CD14-positive monocyte (primary cell): ENCODE measurements around the gene HAP1. TPM values are rescaled to one million over a fixed set of nuclear protein-coding genes. Genes with fewer than 3 reads are reported as not detected.
A peak's percentile ranks its signal among the peaks of the same experiment; 100 is the strongest.

Experiments used
- DNase-seq, 3 donors: peaks; one replicate each; pipeline ENCODE4 v3.0.0-alpha.2; 2011 to 2022
- H2AFZ ChIP-seq: 2 replicates; pipeline ENCODE4 v1.6.0; 2012; ENCODE audit warnings: mild to moderate bottlenecking, low read depth, low read length, inconsistent platforms; ENCODE audit not compliant: insufficient read depth, poor library complexity, severe bottlenecking
- H3K27ac ChIP-seq, 2 donors: 1 replicate in 1 of 2; 2 replicates in 1 of 2; pipeline ENCODE4 v1.5.1; 2012 to 2013; ENCODE audit warnings: low read length in 2 of 2, control low read depth in 1 of 2, inconsistent platforms in 1 of 2, low read depth in 1 of 2, mild to moderate bottlenecking in 1 of 2
- H3K27me3 ChIP-seq, 2 donors: one replicate each; pipeline versions ENCODE4 v1.6.0 to v1.6.1; 2011 to 2013; ENCODE audit warnings: low read length in 2 of 2; ENCODE audit not compliant: control insufficient read depth in 2 of 2, insufficient read depth in 2 of 2
- H3K36me3 ChIP-seq, 2 donors: replicated peaks in 1 of 2; 1 replicate in 1 of 2; 2 replicates in 1 of 2; pipeline versions ENCODE4 v1.5.1 to v1.6.1; 2012 to 2013; ENCODE audit warnings: low read length in 2 of 2, control low read depth in 1 of 2, inconsistent platforms in 1 of 2, mild to moderate bottlenecking in 1 of 2; ENCODE audit not compliant: insufficient read depth in 2 of 2, control insufficient read depth in 1 of 2
- H3K4me1 ChIP-seq, 2 donors: 1 replicate in 1 of 2; 2 replicates in 1 of 2; pipeline versions ENCODE4 v1.5.1 to v1.6.1; 2012 to 2013; ENCODE audit warnings: low read length in 2 of 2, control low read depth in 1 of 2, inconsistent platforms in 1 of 2, mild to moderate bottlenecking in 1 of 2, moderate library complexity in 1 of 2; ENCODE audit not compliant: insufficient read depth in 2 of 2, control insufficient read depth in 1 of 2
- H3K4me2 ChIP-seq: replicated peaks from 2 replicates; pipeline ENCODE3; 2012; ENCODE audit warnings: low read length, moderate library complexity, mild to moderate bottlenecking; ENCODE audit not compliant: poor library complexity, severe bottlenecking; ENCODE audit errors: extremely low read depth
- H3K4me3 ChIP-seq, 3 experiments: fragments of 200-600 bp in 1 of 3; sonication (generic) in 1 of 3; replicated peaks in 1 of 3; 1 replicate in 2 of 3; 2 replicates in 1 of 3; pipeline ENCODE4 v1.5.1; 2011 to 2013; ENCODE audit warnings: low read length in 3 of 3, mild to moderate bottlenecking in 3 of 3, control low read depth in 2 of 3, low read depth in 2 of 3, inconsistent platforms in 1 of 3, moderate library complexity in 1 of 3
- H3K79me2 ChIP-seq: 2 replicates; pipeline ENCODE4 v1.6.0; 2012; ENCODE audit warnings: mild to moderate bottlenecking, control low read depth, inconsistent platforms, low read length, moderate library complexity; ENCODE audit not compliant: insufficient read depth
- H3K9ac ChIP-seq: 2 replicates; pipeline ENCODE4 v1.6.0; 2017; ENCODE audit warnings: low read length, mild to moderate bottlenecking; ENCODE audit not compliant: insufficient read depth, poor library complexity, severe bottlenecking
- H3K9me3 ChIP-seq, 2 donors: replicated peaks in 1 of 2; 1 replicate in 1 of 2; 2 replicates in 1 of 2; pipeline versions ENCODE4 v1.5.1 to v1.6.1; 2012 to 2013; ENCODE audit warnings: low read length in 2 of 2, control low read depth in 1 of 2; ENCODE audit not compliant: control insufficient read depth in 1 of 2, insufficient read depth in 1 of 2
- H4K20me1 ChIP-seq: 2 replicates; pipeline ENCODE4 v1.6.0; 2012; ENCODE audit warnings: mild to moderate bottlenecking, low read length, control low read depth, moderate library complexity; ENCODE audit not compliant: insufficient read depth
- H3K27ac Mint-ChIP-seq, 7 donors: one replicate each; pipeline ENCODE4 v1.8.0; 2020; ENCODE audit warnings: mild to moderate bottlenecking in 7 of 7, mixed read lengths in 7 of 7, moderate library complexity in 6 of 7, inconsistent platforms in 2 of 7
- H3K27me3 Mint-ChIP-seq, 3 donors: one replicate each; pipeline ENCODE4 v1.8.0; 2021 to 2022; ENCODE audit warnings: low read depth in 3 of 3, mild to moderate bottlenecking in 3 of 3, mixed read lengths in 3 of 3, moderate library complexity in 3 of 3, inconsistent platforms in 1 of 3
- H3K36me3 Mint-ChIP-seq, 2 donors: one replicate each; pipeline ENCODE4 v1.8.0; 2020; ENCODE audit warnings: mixed read lengths in 2 of 2, inconsistent platforms in 1 of 2, mild to moderate bottlenecking in 1 of 2
- H3K4me1 Mint-ChIP-seq: one replicate; pipeline ENCODE4 v1.8.0; 2020; ENCODE audit warnings: mild to moderate bottlenecking, mixed read lengths
- H3K4me3 Mint-ChIP-seq, 2 donors: one replicate each; pipeline ENCODE4 v1.8.0; 2020; ENCODE audit warnings: mild to moderate bottlenecking in 2 of 2, mixed read lengths in 2 of 2, moderate library complexity in 1 of 2
- H3K9me3 Mint-ChIP-seq, 7 donors: one replicate each; pipeline ENCODE4 v1.8.0; 2020 to 2022; ENCODE audit warnings: mixed read lengths in 7 of 7, mild to moderate bottlenecking in 6 of 7, moderate library complexity in 6 of 7, inconsistent platforms in 2 of 7
- CTCF ChIP-seq: fragments of 200-600 bp; IDR thresholded peaks from one replicate; pipeline ENCODE4 v1.8.0; 2022; ENCODE audit warnings: antibody characterized with exemption, mild to moderate bottlenecking
- WGBS: methylation state at CpG from one replicate; pipeline ENCODE4 v1.1.5; 2013; ENCODE audit warnings: missing lambda C conversion rate; ENCODE audit not compliant: insufficient coverage; 5-methylcytosine and 5-hydroxymethylcytosine counted together
- intact Hi-C, 2 donors: fragments of 100-400 bp; cut with micrococcal nuclease; formaldehyde crosslinking; loops; one replicate each; pipeline versions ENCODE4 v1.15.0 to v1.15.1; 2023
- polyA plus RNA-seq, 3 donors: library from polyadenylated mRNA; depleted of rRNA in 1 of 3; unstranded in 2 of 3; stranded (reverse) in 1 of 3; fragments of 300-500 nt in 2 of 3; fragments of >200 nt in 1 of 3; fragmentation: Illumina TruSeq in 2 of 3; gene quantifications; 1 replicate in 2 of 3; 2 replicates in 1 of 3; pipeline ENCODE4 v1.2.3, GENCODE V29; 2012 to 2021

The HAP1 gene
- polyA plus RNA-seq, 3 donors, result not detected

- peaks cover 0 to 12% (median 2%) of the 10 kb centered on the region in 7 donors for H3K9me3 Mint-ChIP-seq
- no peak overlapping the region for H2AFZ ChIP-seq
- peak overlapping the region; percentile 27 for H3K4me2 ChIP-seq
- H3K27me3 ChIP-seq, result peaks cover 27 to 64% of the 10 kb centered on the region in 2 donors
- H3K27me3 Mint-ChIP-seq, result peaks cover 61 to 79% (median 74%) of the 10 kb centered on the region in 3 donors
- WGBS, result 6% methylated on average over 23 of the region's 23 CpGs
- H4K20me1 ChIP-seq, result no peaks in the 10 kb centered on the region
- H3K4me3 ChIP-seq, result no peak overlapping the region
- H3K9ac ChIP-seq, result no peak overlapping the region
- H3K27ac ChIP-seq, result no peak overlapping the region
- peak overlapping the region in 1 of 2 donors; percentile 77 for H3K4me3 Mint-ChIP-seq
- no peaks in the 10 kb centered on the region for H3K79me2 ChIP-seq
- peaks cover 0 to 5% of the 10 kb centered on the region in 2 donors for H3K36me3 Mint-ChIP-seq
- no peaks in the 10 kb centered on the region for H3K36me3 ChIP-seq
- no peak for TF ChIP-seq CTCF
- DNase-seq, result no peak
- peaks cover 6 to 8% of the 10 kb centered on the region in 2 donors for H3K4me1 ChIP-seq
- no peak overlapping the region for H3K27ac Mint-ChIP-seq
- no peaks in the 10 kb centered on the region for H3K9me3 ChIP-seq
- H3K4me1 Mint-ChIP-seq, result peaks cover 9% of the 10 kb centered on the region
- intact Hi-C loops, result no loop called here
Observed at GRCh38 chr17:41734949-41735313, 488 bp upstream of the HAP1 start.

GRCh38 chr17:41733348-41734138 lies 900 bp downstream of the HAP1 start:
- no peak overlapping the region for H3K27ac Mint-ChIP-seq
- no peak overlapping the region for H3K4me3 ChIP-seq

More at GRCh38 chr17:41733348-41734138, 900 bp downstream of the HAP1 start:
- Histone ChIP-seq H3K27me3 (peaks cover 27 to 64% of the 10 kb centered on the region in 2 donors), H3K9ac (no peak overlapping the region), H3K4me2 (peak overlapping the region; percentile 27), H3K9me3 (no peaks in the 10 kb centered on the region), H3K27ac (no peak overlapping the region), H3K79me2 (no peaks in the 10 kb centered on the region), H3K36me3 (no peaks in the 10 kb centered on the region), H2AFZ (no peak overlapping the region), H4K20me1 (no peaks in the 10 kb centered on the region), H3K4me1 (peaks cover 6 to 8% of the 10 kb centered on the region in 2 donors)
- peak overlapping the region in 1 of 2 donors; percentile 89 for H3K4me3 Mint-ChIP-seq
- peaks cover 0 to 12% (median 2%) of the 10 kb centered on the region in 7 donors for H3K9me3 Mint-ChIP-seq
- intact Hi-C loops, result no loop called here
- H3K4me1 Mint-ChIP-seq, result peaks cover 9% of the 10 kb centered on the region
- peaks cover 61 to 83% (median 75%) of the 10 kb centered on the region in 3 donors for H3K27me3 Mint-ChIP-seq
- peaks cover 0 to 5% of the 10 kb centered on the region in 2 donors for H3K36me3 Mint-ChIP-seq
- no peak for DNase-seq
- TF ChIP-seq CTCF, result no peak
- WGBS, result 7% methylated on average over 24 of the region's 40 CpGs
